Measurements from ENCODE around the gene RSKR.
"Not testable (repeated sequence)": the region's sequence is repeated elsewhere in the genome, so short reads cannot be mapped to it uniquely, and the experiment has no call there.

The RSKR gene

GRCh38 chr17:28613931-28614381 lies at the start of gene RSKR:
RSKR (minus strand) TSS chr17:28614185; CDS start chr17:28614161, 24 bp downstream.
- DNase-seq, result no peak

GRCh38 chr17:28663723-28664122 lies 49.7 kb upstream of the RSKR start:
- no peak for DNase-seq

GRCh38 chr17:28662527-28662829 lies 48.5 kb upstream of the RSKR start:
- no peak for DNase-seq

- DNase-seq, result peak; percentile 92
These were observed 47.9 kb upstream of the RSKR start, which contains the start of the genes SDF2 and SUPT6H for GRCh38 chr17:28661635-28662526. SDF2 (minus strand) TSS chr17:28661906; CDS start chr17:28661876, 30 bp downstream. SUPT6H (plus strand) TSS chr17:28662205; CDS start chr17:28673402, 11,197 bp downstream.

DNA sequence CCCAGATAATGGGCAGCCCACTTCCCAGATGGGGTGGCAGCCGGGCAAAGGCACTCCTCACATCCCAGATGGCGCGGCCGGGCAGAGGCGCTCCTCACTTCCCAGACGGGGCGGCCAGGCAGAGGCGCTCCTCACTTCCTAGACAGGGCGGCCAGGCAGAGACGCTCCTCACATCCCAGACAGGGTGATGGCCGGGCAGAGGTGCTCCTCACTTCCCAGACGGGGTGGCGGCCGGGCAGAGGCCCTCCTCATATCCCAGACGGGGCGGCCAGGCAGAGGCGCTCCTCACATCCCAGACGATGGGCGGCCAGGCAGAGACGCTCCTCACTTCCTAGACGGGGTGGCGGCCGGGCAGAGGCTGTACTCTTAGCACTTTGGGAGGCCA lies 45.5 kb upstream of the RSKR start:
- not testable (repeated sequence) for DNase-seq

- DNase-seq, result not testable (repeated sequence)
These were observed 44.9 kb upstream of the RSKR start for GRCh38 chr17:28658766-28659496.

DNA sequence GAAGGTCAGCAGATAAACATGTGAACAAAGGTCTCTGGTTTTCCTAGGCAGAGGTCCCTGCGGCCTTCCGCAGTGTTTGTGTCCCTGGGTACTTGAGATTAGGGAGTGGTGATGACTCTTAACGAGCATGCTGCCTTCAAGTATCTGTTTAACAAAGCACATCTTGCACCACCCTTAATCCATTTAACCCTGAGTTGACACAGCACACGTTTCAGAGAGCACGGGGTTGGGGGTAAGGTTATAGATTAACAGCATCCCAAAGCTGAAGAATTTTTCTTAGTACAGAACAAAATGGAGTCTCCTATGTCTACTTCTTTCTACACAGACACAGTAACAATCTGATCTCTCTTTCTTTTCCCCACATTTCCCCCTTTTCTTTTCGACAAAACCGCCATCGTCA lies 44.4 kb upstream of the RSKR start:
- DNase-seq, result not testable (repeated sequence)

- no peak for DNase-seq
These were observed 43.8 kb upstream of the RSKR start for GRCh38 chr17:28657756-28658155.

GRCh38 chr17:28655160-28655559 lies 41.2 kb upstream of the RSKR start:
- no peak for DNase-seq

DNA sequence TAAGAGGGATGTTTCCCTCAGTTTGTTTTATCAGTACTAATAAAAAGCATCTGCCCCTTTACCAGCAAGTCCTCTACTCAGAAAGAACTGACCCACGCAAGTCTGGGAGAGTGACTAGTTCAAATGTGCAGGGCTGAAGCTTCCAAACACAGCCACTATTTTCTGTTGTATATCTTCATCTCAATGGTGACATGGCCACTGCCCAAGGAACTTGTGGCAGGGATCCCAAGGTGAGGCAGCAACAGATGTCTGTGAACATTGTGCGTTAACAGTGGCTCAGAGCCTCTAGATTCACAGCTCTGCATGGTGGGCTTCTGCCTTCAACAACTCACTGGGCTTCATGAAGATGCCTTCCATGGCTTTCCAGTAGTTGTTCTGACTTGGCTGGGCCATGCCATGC lies 34.7 kb upstream of the RSKR start:
- DNase-seq, result no peak

DNA sequence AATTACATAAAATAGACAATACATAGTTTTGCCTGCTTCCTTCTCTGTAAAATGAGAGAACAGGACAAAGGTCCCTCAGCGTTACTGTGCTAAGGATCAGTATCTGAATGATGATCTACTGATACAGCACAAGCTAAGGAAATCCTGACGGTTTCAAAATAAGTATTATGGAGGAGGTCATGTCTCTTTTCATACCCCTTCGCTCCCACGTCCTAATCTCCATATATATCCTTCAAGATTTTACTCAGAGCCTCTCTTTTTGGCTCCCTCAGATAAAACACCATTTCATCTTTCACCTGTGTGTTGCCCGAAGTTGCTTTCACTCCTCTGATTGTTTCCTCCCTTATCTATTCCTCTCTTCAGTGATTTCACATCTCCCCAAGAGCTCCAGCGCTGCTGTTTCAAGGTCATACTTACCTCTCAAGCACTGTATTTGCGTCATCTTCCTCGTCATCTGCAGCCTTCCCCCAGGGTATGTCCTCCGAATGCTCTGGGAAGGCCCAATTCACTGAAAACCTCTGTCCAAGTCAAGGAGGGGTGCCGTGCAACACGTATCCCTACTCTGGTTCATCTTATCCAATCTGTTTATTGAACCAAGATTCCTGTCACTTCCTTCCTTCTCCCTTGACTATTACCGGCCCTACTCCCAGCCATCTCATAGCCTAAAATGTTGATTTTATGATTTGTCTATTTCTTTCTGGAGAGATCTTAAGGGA lies 32.2 kb upstream of the RSKR start:
- DNase-seq, result no peak

DNA sequence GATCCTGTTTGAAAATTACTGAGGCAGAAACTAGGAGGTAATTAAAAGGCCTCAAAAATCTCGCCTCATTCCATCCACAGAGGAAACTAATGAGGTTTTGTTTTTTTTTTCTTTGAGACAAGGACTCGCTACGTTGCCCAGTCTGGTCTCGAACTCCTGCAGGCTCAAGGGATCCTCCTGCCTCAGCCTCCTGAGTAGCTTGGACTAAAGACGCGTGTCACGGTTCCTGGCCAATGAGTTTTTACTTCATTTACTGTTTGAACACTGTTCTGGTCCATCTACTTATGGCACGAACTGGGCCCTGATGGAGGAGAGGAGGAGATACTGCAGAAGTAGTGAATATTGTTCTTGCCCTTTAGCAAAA lies 31.6 kb upstream of the RSKR start:
- no peak for DNase-seq

- DNase-seq, result peak; percentile 95
These were observed 31.0 kb upstream of the RSKR start, which contains the start of gene BLTP2 for GRCh38 chr17:28644787-28645575. BLTP2 (minus strand) TSS chr17:28645158; CDS start chr17:28645056, 102 bp downstream.

- no peak for DNase-seq
These were observed 30.2 kb upstream of the RSKR start for GRCh38 chr17:28643983-28644786.

DNA sequence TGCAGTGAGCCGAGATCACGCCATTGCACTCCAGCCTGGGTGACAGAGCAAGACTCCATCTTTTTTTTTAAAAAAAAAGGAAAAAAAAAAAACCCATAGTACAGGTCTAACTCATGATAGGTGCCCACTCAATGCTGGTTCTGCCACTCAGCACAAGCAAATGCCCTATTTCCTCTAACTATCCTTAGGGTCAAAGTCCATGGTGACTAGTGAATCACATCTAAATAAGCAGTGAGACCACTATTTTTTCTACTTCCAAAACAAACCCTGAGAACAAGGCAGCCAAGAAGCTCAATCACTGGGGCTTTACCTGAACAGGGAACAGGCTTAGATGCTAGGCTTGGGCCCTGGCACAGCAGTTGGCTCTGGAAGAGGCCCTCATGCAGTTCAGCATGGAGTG lies 27.6 kb upstream of the RSKR start:
- no peak for DNase-seq

DNA sequence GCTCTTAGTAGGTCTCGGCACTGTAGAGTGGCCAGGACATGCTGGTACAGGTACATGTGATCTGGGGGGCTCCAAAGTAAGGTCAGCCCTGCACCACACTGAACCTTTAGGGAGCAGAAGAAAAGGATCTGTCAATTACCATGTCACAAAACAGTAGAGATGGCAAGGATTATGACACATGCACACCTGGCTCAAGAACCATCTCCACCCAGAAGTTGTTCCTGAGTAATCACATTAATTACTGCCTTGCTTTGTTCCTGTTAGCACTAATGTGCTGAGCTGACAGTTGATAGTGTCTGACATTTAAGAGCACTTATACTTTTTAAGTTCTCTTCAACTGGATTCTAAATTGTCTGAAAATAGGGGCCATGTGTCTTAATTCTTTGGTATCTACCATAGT lies 21.5 kb upstream of the RSKR start:
- DNase-seq, result no peak

GRCh38 chr17:28634206-28634865 lies 20.4 kb upstream of the RSKR start:
- DNase-seq, result no peak

GRCh38 chr17:28626818-28627217 lies 12.8 kb upstream of the RSKR start:
- no peak for DNase-seq

- no peak for DNase-seq
These were observed 10.2 kb upstream of the RSKR start for GRCh38 chr17:28624148-28624547.

GRCh38 chr17:28623696-28624095 lies 9.7 kb upstream of the RSKR start:
- DNase-seq, result no peak

DNA sequence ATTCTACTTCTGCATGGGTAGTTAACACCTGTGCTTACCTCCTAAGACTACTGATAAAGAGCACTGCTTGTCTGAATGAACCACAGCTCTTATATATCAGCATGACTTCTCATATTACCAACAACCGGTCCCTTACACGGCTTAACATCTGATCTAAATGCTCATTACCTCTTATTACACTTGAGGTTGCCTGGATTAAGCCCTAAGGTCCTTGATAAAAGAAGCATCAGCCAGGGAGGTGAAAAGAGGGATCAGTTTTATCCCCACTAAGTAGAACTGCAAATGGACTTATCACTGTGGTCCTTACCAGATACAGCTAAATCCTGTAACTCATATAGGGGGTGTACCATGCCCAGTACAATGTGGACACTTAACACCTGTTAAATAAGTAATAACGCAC lies 8.2 kb upstream of the RSKR start:
- DNase-seq, result no peak

Data from activated gamma-delta T cell treated with Interleukin-2 at 50 U/mL for 16 hours (primary cell).